PC-9 (cell line): ENCODE data around the gene CKMT2.

ENCODE experiments used
- CTCF ChIP-seq: fragments of 200-600 bp; sonication (generic); conservative IDR thresholded peaks from 2 replicates; pipeline ENCODE4 v1.6.1; 2017; ENCODE audit warnings: mixed run types, antibody characterized with exemption, mild to moderate bottlenecking, moderate library complexity
- EZH2 ChIP-seq: fragments of 200-600 bp; sonication (generic); IDR thresholded peaks from 2 replicates; pipeline ENCODE4 v1.8.0; 2017; ENCODE audit warnings: antibody characterized with exemption, low read depth

DNA sequence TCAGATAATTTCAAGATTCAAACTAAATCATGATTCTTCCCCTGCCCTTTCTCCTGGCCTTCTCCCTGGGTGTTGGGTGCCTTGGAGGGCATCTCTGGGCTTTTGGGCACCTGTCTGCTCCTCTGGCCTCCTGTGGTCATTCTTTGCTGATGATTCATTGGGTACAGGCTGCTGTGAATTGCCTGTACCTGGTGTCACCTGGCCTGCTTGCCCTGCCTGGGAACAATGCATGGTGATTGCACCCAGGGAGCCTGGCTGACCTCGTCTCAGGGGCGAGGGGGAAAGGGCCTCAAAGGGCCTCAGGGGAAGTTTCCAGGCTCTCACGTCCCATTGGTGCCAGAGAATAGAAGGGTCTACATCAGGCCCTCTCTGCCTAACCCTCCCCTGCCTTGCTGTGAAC, 20.1 kb upstream of the CKMT2 start:
- TF ChIP-seq EZH2: no peak
- no peak for TF ChIP-seq CTCF
